ENCODE data around the gene GLMN.

GLMN gene, protein sequence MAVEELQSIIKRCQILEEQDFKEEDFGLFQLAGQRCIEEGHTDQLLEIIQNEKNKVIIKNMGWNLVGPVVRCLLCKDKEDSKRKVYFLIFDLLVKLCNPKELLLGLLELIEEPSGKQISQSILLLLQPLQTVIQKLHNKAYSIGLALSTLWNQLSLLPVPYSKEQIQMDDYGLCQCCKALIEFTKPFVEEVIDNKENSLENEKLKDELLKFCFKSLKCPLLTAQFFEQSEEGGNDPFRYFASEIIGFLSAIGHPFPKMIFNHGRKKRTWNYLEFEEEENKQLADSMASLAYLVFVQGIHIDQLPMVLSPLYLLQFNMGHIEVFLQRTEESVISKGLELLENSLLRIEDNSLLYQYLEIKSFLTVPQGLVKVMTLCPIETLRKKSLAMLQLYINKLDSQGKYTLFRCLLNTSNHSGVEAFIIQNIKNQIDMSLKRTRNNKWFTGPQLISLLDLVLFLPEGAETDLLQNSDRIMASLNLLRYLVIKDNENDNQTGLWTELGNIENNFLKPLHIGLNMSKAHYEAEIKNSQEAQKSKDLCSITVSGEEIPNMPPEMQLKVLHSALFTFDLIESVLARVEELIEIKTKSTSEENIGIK

DNA sequence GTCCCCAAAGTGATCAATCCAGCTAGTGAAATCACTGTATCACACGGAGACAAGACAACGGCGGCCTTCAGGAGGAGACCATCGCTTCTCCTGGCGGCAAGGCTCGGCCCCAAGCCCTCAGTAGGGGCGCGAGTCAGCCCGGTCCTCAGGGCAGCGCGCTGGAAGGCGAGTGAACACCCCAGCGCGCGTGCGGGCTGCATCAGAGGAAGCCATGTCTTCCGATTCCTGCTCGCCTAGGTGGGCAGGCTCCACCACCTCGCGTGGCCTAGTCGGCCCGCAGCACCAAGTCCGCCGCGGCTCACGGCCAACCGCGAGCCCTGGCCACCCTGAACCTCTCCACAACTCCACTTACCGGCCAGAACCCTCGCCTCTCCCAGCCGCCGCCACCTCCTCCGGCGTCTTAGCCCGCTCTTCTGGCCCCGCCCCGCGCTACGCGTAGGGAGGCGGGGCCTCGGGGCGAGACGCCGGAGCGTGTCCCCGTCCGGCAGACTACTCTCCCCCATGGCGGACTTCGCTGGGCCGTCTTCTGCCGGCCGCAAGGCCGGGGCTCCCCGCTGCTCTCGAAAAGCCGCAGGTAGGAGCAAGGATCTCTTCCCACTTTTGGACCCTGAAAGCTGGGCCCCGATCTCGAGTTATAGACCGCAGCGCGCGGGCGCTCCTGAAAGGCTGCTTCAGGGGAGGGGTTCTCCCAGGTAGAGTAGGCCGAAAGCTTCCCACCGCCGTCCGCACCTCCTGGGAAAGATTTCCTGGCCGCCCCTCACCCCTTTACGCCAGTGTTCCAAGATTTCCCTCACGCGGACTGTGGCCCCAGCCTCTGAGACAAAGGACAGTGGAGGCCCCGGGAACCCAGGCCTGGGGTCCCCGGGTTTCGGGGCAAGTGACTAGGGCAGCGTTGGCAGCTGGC is at the start of gene GLMN, which contains the start of gene RPAP2:
Gene GLMN, minus strand, starts transcription at position 415 of the 904 bp plus-strand sequence. CDS start 988 bp downstream, outside the sequence.
Gene RPAP2, plus strand, starts transcription at position 487 of the 904 bp plus-strand sequence. Its CDS starts 15 bp downstream, at position 502.
- no peak for TF ChIP-seq ZNF274 (IDR thresholded peaks at IDR 0.05; ENCODE audit: low read depth, low read length)
- peak within 1 kb of the TSS; percentile 83 for H3K4me3 ChIP-seq (ENCODE audit: low read length)

DNA sequence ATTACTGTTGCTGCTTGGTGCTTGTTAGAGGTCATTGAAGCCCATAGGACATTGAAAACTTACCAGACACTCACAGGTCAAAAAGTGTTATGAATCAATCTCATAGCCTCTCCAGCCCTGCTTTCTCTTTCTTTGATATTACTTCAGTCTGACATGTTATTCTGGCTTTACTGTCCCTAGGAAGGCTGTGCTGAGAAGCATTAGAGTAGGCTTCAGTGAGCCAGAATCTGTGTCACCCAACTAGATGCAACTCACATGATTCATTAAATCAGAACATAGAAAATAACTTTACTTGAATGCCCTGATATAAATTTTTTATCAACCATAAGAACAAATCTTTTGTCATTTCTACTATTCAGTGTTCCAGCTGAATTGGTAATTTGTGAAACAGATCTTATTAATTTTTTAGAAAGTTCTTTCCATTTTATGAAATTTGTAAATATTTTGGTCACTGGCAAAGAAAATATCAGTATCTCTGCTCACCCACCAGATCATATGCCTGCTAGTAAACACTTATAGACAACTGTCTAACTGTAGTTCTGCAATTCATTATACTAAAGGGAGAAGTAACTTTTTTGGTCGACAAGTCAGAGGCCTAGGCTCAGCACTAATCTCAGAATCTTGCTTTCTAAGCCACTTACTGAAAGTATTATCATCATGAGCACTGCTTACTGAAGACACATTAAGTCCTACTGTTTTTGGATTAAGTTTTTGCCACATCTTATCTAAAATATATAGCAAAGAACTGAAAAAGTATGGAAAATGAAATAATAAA is 48.3 kb upstream of the GLMN start:
- H3K4me3 ChIP-seq (ENCODE audit: low read length), result no peak overlapping the region
- no peak for TF ChIP-seq ZNF274 (IDR thresholded peaks at IDR 0.05; ENCODE audit: low read depth, low read length)

DNA sequence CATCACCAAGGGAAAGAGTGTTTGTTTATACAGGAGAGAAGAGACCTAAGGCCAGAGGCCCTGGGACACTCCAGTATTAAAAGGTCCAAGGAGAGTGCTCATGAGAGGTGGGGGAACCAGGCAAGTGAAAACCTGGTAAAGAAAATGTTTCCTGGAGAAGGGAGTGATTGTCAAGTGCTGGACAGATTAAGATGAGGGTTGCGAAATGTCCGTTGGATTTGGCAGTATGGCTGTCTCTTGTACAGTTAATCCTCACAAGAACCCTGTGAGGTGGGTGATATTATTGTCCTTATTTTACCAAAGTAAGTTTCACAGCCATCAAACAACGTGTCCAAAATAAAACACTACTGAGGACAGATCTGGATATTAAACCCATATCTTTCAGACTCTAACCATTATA is 44.3 kb upstream of the GLMN start:
- TF ChIP-seq ZNF274 (IDR thresholded peaks at IDR 0.05; ENCODE audit: low read depth, low read length), result no peak
- H3K4me3 ChIP-seq (ENCODE audit: low read length), result no peak overlapping the region

DNA sequence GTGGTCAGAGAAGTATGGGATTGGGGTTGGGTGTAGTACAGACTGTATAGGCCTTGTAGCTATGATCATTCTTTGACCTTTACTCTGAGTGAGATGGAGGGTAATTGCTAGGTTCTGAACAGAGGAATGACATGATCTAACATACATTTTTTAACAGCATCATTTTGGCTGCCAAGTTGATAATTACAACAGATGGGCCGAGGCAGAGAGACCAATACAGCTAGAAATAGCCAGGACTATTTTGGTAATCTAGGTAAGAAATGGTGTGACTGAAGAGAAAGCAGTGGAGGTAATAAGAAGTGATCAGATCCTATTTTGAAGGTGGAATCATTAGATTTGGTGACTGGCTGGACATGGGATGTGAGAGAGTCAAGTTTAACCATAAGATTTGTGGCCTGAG is 43.6 kb upstream of the GLMN start:
- TF ChIP-seq ZNF274 (IDR thresholded peaks at IDR 0.05; ENCODE audit: low read depth, low read length), result no peak
- H3K4me3 ChIP-seq (ENCODE audit: low read length), result no peak overlapping the region

DNA sequence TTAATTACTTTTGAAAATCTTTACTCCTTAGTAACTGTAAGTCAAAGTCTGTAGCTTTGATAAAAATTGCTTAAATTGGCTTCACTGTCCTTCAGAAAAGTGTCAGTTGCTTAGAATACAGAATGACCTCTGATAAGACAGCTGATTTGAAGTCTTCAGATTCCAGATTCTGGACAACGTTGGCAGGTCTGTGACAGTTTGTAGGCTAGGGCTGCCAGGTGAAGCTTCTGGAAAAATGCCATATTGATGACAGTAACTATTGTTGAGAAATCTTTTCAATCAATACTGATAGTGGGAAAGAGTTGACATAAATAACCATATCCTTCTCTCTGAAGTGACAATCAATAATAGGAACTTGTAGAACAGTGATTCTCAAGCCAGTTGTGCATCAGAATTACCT is 41.4 kb upstream of the GLMN start:
- no peak for TF ChIP-seq ZNF274 (IDR thresholded peaks at IDR 0.05; ENCODE audit: low read depth, low read length)

DNA sequence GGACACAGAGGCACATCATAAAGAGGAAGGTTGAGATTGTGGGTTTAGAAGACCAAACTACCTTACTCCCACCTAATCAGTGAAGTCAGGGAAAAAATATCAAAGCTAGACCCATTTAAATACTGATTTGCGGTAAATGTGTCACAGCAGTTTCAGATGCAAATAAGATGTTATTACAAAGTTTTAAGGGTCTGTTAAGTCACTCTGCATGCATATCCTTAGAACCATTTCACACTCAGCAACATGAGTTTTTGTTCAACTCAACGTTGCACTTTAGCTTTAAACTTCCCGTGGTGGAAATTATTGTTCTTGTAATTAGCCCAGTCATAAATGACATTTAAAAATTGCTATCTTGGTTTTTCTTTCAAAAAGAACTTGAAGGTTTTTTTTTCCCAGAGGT is 34.9 kb upstream of the GLMN start:
- H3K4me3 ChIP-seq (ENCODE audit: low read length), result no peak overlapping the region
- no peak for TF ChIP-seq ZNF274 (IDR thresholded peaks at IDR 0.05; ENCODE audit: low read depth, low read length)

More for the DNA sequence above, 41.4 kb upstream of the GLMN start:
- H3K4me3 ChIP-seq (ENCODE audit: low read length), result no peak overlapping the region

DNA sequence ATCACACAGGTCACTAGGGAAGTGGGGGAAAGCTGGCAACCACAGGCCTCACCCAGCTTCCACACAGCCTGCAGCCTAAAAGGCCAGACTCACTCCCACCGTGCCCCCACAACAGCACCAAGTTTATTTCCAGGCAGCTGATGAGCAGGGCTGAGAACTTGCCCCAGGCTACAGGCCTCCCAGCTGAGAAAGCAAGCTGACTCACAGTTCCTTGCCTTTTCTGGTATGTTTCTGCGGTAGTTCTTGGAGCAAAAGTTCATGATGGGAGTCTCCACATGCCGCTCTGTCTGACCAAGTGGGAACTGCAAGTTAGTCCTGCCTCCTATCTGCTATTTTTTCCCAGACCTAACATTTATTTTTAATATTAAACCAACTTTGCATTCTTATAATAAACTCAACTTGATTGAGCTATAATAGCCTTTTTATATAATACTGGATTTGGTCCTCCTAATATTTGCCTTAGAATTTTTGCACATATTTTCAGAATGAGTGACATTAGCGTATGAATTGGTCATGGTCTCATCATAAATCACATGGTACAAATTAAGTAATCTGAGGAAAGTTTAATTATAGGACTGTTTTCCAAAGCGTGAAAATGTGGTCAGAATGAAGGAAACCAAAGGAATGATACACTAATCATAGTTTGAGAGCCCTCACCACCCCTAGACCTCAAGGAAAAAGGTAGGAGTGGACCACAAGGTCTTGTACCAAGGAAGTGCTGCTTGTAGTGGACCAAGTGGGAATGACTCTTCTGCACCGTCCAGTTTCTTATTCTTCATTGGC is 30.8 kb upstream of the GLMN start:
- TF ChIP-seq ZNF274 (IDR thresholded peaks at IDR 0.05; ENCODE audit: low read depth, low read length), result no peak
- no peak overlapping the region for H3K4me3 ChIP-seq (ENCODE audit: low read length)

DNA sequence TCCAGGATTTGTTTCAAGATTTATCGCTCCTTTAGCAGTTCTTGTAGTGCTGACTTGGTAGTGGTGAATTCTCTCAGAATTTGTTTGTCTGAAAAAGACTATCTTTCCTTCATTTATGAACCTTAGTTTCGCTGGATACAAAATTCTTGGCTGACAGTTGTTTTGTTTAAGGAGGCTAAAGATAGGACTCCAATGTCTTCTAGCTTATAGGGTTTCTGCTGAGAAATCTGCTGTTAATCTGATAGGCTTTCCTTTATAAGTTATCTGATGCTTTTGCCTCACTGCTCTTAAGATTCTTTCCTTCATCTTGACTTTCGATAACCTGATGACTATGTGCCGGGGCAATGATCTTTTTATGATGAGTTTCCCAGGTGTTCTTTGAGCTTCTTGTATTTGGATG is 29.0 kb upstream of the GLMN start:
- TF ChIP-seq ZNF274 (IDR thresholded peaks at IDR 0.05; ENCODE audit: low read depth, low read length), result no peak
- no peak overlapping the region for H3K4me3 ChIP-seq (ENCODE audit: low read length)

DNA sequence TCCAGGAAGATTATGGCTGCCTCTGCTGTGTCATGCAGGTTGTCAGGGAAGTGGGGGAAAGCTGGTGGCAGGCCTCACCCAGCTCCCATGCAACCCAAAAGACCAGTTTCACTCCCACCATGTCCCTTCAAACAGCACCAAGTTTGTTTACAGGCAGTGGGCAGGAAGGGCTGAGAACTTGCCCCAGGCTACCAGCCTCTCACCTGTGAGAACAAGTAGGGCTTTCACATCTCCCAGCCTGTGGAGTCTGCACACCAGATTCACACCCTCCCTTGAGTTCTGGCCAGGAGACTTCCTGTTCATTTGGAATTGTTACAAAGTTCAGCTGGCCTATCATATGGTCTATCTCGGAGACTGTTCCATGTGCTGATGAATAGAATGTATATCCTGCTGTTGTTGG is 27.9 kb upstream of the GLMN start:
- TF ChIP-seq ZNF274 (IDR thresholded peaks at IDR 0.05; ENCODE audit: low read depth, low read length), result no peak
- no peak overlapping the region for H3K4me3 ChIP-seq (ENCODE audit: low read length)

DNA sequence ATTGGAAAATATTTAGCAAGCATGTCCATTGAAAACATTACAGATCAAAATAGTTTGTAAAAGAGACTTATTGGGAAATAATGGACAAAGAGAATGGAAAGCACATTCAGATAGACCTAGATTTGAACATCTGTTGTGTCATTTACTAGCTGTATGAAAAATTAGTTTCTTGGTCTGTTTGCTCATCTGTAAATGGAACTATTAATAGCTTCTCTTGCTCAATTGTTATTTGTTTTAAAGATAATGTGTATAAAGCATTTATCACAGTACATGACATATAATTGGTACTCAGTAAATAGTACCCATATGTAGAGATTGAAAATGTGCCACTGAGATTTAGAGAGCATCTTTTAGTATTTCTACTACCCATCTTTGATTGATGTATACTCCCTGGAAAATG is 26.0 kb upstream of the GLMN start:
- no peak for TF ChIP-seq ZNF274 (IDR thresholded peaks at IDR 0.05; ENCODE audit: low read depth, low read length)
- H3K4me3 ChIP-seq (ENCODE audit: low read length), result no peak overlapping the region

DNA sequence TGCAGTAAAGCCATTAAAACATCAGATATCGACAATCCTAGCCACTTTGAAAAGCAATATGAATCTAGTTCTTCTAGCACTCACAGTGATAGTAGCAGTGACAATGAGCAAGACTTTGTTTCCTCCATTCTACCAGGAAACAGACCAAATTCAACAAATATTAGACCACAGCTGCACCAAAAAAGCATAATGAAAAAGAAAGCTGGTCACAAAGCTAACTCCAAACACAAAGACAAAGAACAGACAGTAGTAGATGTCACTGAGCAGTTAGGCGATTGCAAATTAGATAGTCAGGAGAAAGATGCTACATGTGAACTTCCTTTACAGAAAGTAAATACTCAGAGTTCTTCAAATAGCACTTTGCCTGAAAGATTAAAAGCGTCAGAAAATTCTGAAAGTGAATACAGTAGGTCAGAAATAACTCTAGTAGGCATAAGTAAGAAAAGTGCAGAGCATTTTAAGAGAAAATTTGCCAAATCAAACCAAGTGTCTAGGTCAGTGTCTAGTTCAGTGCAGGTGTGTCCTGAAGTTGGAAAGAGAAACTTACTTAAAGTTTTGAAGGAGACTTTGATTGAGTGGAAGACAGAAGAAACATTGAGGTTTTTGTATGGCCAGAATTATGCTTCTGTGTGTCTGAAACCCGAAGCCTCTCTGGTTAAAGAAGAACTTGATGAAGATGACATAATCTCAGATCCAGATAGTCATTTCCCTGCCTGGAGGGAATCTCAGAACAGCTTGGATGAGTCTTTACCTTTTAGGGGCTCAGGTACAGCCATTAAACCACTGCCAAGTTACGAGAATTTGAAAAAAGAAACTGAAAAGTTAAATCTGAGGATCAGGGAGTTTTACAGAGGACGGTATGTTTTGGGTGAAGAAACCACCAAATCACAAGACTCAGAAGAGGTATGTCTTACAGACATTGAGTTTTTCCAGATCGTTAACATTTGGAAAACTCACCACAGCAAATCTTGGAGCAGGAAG is 25.0 kb upstream of the GLMN start:
- TF ChIP-seq ZNF274 (IDR thresholded peaks at IDR 0.05; ENCODE audit: low read depth, low read length), result no peak
- H3K4me3 ChIP-seq (ENCODE audit: low read length), result no peak overlapping the region

Measured in GM08714 (cell line).